GM19324 (cell line): ENCODE measurements around the gene PSMD13.
"Not testable (repeated sequence)": the region's sequence is repeated elsewhere in the genome, so short reads cannot be mapped to it uniquely, and the experiment has no call there.

Experiments used
- ATAC-seq: cut with Tn5 transposase; IDR thresholded peaks from one replicate; pipeline ENCODE4 v1.9.1; 2021; ENCODE audit warnings: mild to moderate bottlenecking, moderate library complexity; ENCODE audit not compliant: unreplicated experiment, low FRiP score

Gene PSMD13

GRCh38 chr11:285021-285893 lies 48.5 kb downstream of the PSMD13 start:
- ATAC-seq: no peak

- no peak for ATAC-seq
These were observed 49.1 kb downstream of the PSMD13 start for GRCh38 chr11:285894-286220.

- not testable (repeated sequence) for ATAC-seq
These were observed 50.4 kb downstream of the PSMD13 start for GRCh38 chr11:286977-287820.

GRCh38 chr11:287821-288477 lies 51.2 kb downstream of the PSMD13 start:
- ATAC-seq: no peak

GRCh38 chr11:288478-289397 lies 52.0 kb downstream of the PSMD13 start, which contains the start of gene PGGHG:
TSS of gene PGGHG (plus strand) at chr11:289126. CDS start at chr11:289817, 691 bp downstream.
- peak; percentile 74 for ATAC-seq

GRCh38 chr11:289398-289711 lies 52.6 kb downstream of the PSMD13 start:
- ATAC-seq: no peak

GRCh38 chr11:289712-290620 lies 53.2 kb downstream of the PSMD13 start:
- no peak for ATAC-seq

GRCh38 chr11:290621-291231 lies 54.0 kb downstream of the PSMD13 start:
- no peak for ATAC-seq

- no peak for ATAC-seq
These were observed 54.8 kb downstream of the PSMD13 start for GRCh38 chr11:291281-292210.

- ATAC-seq: no peak
These were observed 55.7 kb downstream of the PSMD13 start for GRCh38 chr11:292211-293121.

GRCh38 chr11:293271-293851 lies 56.6 kb downstream of the PSMD13 start:
- ATAC-seq: no peak

GRCh38 chr11:293852-294661 lies 57.3 kb downstream of the PSMD13 start:
- no peak for ATAC-seq

- no peak for ATAC-seq
These were observed 58.0 kb downstream of the PSMD13 start for GRCh38 chr11:294780-295179.

- ATAC-seq: no peak
These were observed 58.8 kb downstream of the PSMD13 start for GRCh38 chr11:295351-296170.
